Neural cell (in vitro differentiated cells): ENCODE data around the gene ALX4. TPM values are rescaled to one million over a fixed set of nuclear protein-coding genes. Genes with fewer than 3 reads are reported as not detected.

Experiments
- H2AFZ ChIP-seq: fragments of 200-600, 300-800 bp; sonication (generic), shearing (Covaris generic); 2 replicates; pipeline ENCODE4 v1.6.0; 2014; ENCODE audit warnings: low read depth, mild to moderate bottlenecking, antibody characterized with exemption, low read length, moderate library complexity
- H3F3A ChIP-seq: fragments of 200-600 bp; shearing (Covaris generic); 2 replicates; pipeline ENCODE4 v1.6.1; 2016; ENCODE audit warnings: mild to moderate bottlenecking, moderate library complexity, mixed read lengths, antibody characterized with exemption, low read length; ENCODE audit not compliant: insufficient read depth, poor library complexity, severe bottlenecking
- H3K27ac ChIP-seq: fragments of 200-600, 300-800 bp; sonication (generic), shearing (Covaris generic); 2 replicates; pipeline ENCODE4 v1.5.1; 2014; ENCODE audit warnings: mild to moderate bottlenecking, low read length, moderate library complexity
- H3K27me3 ChIP-seq: fragments of 300-800, 200-600 bp; sonication (generic), shearing (Covaris generic); 2 replicates; pipeline ENCODE4 v1.6.0; 2014; ENCODE audit warnings: mild to moderate bottlenecking, low read depth, low read length, moderate library complexity; ENCODE audit not compliant: insufficient read depth
- H3K36me3 ChIP-seq: fragments of 300-800, 200-600 bp; sonication (generic), shearing (Covaris generic); 2 replicates; pipeline ENCODE4 v1.5.1; 2014; ENCODE audit warnings: mild to moderate bottlenecking, antibody characterized with exemption, low read length, moderate library complexity; ENCODE audit not compliant: insufficient read depth
- H3K4me2 ChIP-seq: fragments of 300-800, 200-600 bp; sonication (generic), shearing (Covaris generic); 2 replicates; pipeline ENCODE4 v1.6.0; 2014; ENCODE audit warnings: mild to moderate bottlenecking, low read length
- H3K4me3 ChIP-seq: fragments of 300-800, 200-600 bp; sonication (generic), shearing (Covaris generic); 2 replicates; pipeline ENCODE4 v1.5.1; 2014; ENCODE audit warnings: mild to moderate bottlenecking, low read length, moderate library complexity
- H3K79me2 ChIP-seq: fragments of 200-600 bp; shearing (Covaris generic); replicated peaks from 2 replicates; pipeline ENCODE4 v1.6.0; 2014; ENCODE audit warnings: mild to moderate bottlenecking, low read length, moderate library complexity; ENCODE audit not compliant: insufficient read depth
- H3K9ac ChIP-seq: fragments of 300-800, 200-600 bp; sonication (generic), shearing (Covaris generic); 2 replicates; pipeline ENCODE4 v1.6.1; 2016; ENCODE audit warnings: mild to moderate bottlenecking, low read length, mixed read lengths
- H3K9me2 ChIP-seq: fragments of 200-600 bp; shearing (Covaris generic); 2 replicates; pipeline ENCODE4 v1.6.1; 2016; ENCODE audit warnings: mild to moderate bottlenecking, low read length, mixed read lengths; ENCODE audit not compliant: insufficient read depth
- H3K9me3 ChIP-seq: fragments of 200-600, 300-800 bp; sonication (generic), shearing (Covaris generic); 2 replicates; pipeline ENCODE4 v1.6.1; 2016; ENCODE audit warnings: mild to moderate bottlenecking, mixed run types, low read length, moderate library complexity, mixed read lengths
- H4K20me1 ChIP-seq: fragments of 200-600 bp; shearing (Covaris generic); 2 replicates; pipeline ENCODE4 v1.6.1; 2016; ENCODE audit warnings: mild to moderate bottlenecking, mixed run types; ENCODE audit not compliant: insufficient read depth
- EP300 ChIP-seq: fragments of 450-650 bp; conservative IDR thresholded peaks from 2 replicates; pipeline ENCODE4 v1.6.1; 2014; ENCODE audit warnings: antibody characterized with exemption, mild to moderate bottlenecking, moderate library complexity; ENCODE audit not compliant: poor library complexity, severe bottlenecking
- EZH2 ChIP-seq: fragments of 200-600, 300-800 bp; shearing (Covaris generic), sonication (generic); IDR thresholded peaks from 2 replicates; pipeline ENCODE4 v1.6.1; 2014; ENCODE audit warnings: antibody characterized with exemption, low read length, borderline replicate concordance, mild to moderate bottlenecking; ENCODE audit not compliant: insufficient read depth, poor library complexity, severe bottlenecking
- MXI1 ChIP-seq: fragments of 450-650 bp; conservative IDR thresholded peaks from 2 replicates; pipeline ENCODE4 v1.6.1; 2014; ENCODE audit warnings: antibody characterized with exemption, mild to moderate bottlenecking; ENCODE audit not compliant: poor library complexity, severe bottlenecking
- POLR2AphosphoS5 ChIP-seq: IDR thresholded peaks from 2 replicates; pipeline ENCODE4 v1.6.1; 2012
- RAD21 ChIP-seq: fragments of 450-650 bp; conservative IDR thresholded peaks from 2 replicates; pipeline ENCODE4 v1.6.1; 2014; ENCODE audit warnings: antibody characterized with exemption, mild to moderate bottlenecking, moderate library complexity
- SMC3 ChIP-seq: fragments of 450-650 bp; conservative IDR thresholded peaks from 2 replicates; pipeline ENCODE4 v1.6.1; 2014; ENCODE audit warnings: antibody characterized with exemption, mild to moderate bottlenecking, moderate library complexity; ENCODE audit not compliant: poor library complexity
- TAF1 ChIP-seq: IDR thresholded peaks from 2 replicates; pipeline ENCODE4 v1.6.1; 2012; ENCODE audit warnings: low read depth
- polyA plus RNA-seq: library from polyadenylated mRNA; depleted of rRNA; stranded (reverse); fragments of >200 nt; gene quantifications from 2 replicates; pipeline ENCODE4 v1.2.3, GENCODE V29; 2014
- TF ChIP-seq, protein P1 (sequence below): fragments of 450-650 bp; IDR thresholded peaks from 2 replicates; pipeline ENCODE4 v1.5.1; 2014; ENCODE audit warnings: antibody characterized with exemption, mild to moderate bottlenecking, moderate library complexity; ENCODE audit not compliant: poor library complexity, severe bottlenecking
- TF ChIP-seq, protein P2 (sequence below): IDR thresholded peaks from 2 replicates; pipeline ENCODE4 v1.6.1; 2012; ENCODE audit warnings: borderline replicate concordance

The ALX4 gene
- polyA plus RNA-seq, 1 donor from 2014 or later: not detected

GRCh38 chr11:44270403-44271273 is 39.3 kb downstream of the ALX4 start:
- no peak overlapping the region for H3K4me3 ChIP-seq
- no peaks in the 10 kb centered on the region for H3K9me3 ChIP-seq
- H3K79me2 ChIP-seq: no peaks in the 10 kb centered on the region
- TF ChIP-seq POLR2AphosphoS5 (no peak), MXI1 (no peak), EZH2 (no peak), RAD21 (no peak), TAF1 (no peak), EP300 (no peak), SMC3 (no peak)
- TF ChIP-seq, protein P1, sequence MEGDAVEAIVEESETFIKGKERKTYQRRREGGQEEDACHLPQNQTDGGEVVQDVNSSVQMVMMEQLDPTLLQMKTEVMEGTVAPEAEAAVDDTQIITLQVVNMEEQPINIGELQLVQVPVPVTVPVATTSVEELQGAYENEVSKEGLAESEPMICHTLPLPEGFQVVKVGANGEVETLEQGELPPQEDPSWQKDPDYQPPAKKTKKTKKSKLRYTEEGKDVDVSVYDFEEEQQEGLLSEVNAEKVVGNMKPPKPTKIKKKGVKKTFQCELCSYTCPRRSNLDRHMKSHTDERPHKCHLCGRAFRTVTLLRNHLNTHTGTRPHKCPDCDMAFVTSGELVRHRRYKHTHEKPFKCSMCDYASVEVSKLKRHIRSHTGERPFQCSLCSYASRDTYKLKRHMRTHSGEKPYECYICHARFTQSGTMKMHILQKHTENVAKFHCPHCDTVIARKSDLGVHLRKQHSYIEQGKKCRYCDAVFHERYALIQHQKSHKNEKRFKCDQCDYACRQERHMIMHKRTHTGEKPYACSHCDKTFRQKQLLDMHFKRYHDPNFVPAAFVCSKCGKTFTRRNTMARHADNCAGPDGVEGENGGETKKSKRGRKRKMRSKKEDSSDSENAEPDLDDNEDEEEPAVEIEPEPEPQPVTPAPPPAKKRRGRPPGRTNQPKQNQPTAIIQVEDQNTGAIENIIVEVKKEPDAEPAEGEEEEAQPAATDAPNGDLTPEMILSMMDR: no peak
- TF ChIP-seq, protein P2, sequence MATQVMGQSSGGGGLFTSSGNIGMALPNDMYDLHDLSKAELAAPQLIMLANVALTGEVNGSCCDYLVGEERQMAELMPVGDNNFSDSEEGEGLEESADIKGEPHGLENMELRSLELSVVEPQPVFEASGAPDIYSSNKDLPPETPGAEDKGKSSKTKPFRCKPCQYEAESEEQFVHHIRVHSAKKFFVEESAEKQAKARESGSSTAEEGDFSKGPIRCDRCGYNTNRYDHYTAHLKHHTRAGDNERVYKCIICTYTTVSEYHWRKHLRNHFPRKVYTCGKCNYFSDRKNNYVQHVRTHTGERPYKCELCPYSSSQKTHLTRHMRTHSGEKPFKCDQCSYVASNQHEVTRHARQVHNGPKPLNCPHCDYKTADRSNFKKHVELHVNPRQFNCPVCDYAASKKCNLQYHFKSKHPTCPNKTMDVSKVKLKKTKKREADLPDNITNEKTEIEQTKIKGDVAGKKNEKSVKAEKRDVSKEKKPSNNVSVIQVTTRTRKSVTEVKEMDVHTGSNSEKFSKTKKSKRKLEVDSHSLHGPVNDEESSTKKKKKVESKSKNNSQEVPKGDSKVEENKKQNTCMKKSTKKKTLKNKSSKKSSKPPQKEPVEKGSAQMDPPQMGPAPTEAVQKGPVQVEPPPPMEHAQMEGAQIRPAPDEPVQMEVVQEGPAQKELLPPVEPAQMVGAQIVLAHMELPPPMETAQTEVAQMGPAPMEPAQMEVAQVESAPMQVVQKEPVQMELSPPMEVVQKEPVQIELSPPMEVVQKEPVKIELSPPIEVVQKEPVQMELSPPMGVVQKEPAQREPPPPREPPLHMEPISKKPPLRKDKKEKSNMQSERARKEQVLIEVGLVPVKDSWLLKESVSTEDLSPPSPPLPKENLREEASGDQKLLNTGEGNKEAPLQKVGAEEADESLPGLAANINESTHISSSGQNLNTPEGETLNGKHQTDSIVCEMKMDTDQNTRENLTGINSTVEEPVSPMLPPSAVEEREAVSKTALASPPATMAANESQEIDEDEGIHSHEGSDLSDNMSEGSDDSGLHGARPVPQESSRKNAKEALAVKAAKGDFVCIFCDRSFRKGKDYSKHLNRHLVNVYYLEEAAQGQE: no peak
- no peak overlapping the region for H3K9ac ChIP-seq
- H3K27ac ChIP-seq: no peak overlapping the region
- H3K36me3 ChIP-seq: no peaks in the 10 kb centered on the region
- H3F3A ChIP-seq: no peaks in the 10 kb centered on the region
- no peaks in the 10 kb centered on the region for H4K20me1 ChIP-seq
- H3K4me2 ChIP-seq: no peak overlapping the region
- no peak overlapping the region for H2AFZ ChIP-seq
- no peaks in the 10 kb centered on the region for H3K27me3 ChIP-seq
- H3K9me2 ChIP-seq: no peaks in the 10 kb centered on the region

DNA sequence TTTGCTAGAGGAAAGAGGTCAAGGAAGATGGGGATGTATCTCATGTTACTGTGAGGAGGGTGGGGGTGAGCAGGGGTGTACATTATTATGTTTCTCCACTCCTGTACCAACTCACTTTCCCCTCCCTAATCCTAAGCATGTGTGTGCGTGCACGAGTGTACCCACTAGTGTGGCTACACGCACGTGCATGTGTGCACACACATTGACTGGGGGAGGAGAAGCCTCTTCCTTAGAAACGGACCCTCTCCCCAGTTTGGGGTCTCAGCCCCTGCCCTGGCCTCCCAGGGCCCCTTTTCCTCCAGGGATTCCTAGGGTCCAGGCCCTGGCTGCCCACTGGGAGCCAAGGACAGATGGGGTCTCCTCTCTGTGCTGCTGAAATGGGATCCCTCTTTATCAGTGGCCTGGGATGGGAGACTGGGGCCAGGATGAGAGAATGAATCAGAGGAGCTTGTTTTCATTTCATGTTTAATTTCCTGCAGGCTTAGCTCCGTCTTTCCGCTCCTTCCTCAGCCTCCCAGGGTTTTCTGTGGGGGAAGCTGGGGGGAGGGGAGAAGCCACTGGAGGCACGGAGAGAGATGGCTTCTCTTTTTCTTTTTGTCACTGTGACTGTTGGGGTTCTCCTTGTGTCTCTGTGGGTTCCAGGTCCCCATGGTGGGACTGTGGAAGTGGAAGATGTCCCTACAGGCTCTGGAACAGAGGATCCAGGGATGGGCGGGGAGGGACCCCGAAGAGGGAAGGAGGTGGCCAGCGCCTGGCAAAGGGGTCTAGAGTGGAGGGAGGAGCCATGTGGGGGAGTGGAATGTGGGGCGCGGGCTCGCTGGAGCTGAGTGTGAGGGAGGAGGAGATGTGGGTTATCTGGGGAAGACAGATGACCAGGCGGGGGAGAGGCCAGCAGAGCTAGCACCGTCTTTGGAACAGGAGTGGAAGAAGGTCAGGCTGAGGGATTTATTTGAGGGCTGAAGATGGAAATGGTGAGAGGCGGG is 40.3 kb downstream of the ALX4 start:
- Histone ChIP-seq H2AFZ (no peak overlapping the region), H3K9ac (no peak overlapping the region), H3K27me3 (no peaks in the 10 kb centered on the region), H3K9me2 (no peaks in the 10 kb centered on the region), H3K27ac (no peak overlapping the region), H3F3A (no peaks in the 10 kb centered on the region), H3K79me2 (no peaks in the 10 kb centered on the region), H3K36me3 (no peaks in the 10 kb centered on the region), H3K4me2 (no peak overlapping the region), H3K9me3 (no peaks in the 10 kb centered on the region), H3K4me3 (no peak overlapping the region), H4K20me1 (no peaks in the 10 kb centered on the region)
- TF ChIP-seq SMC3: no peak
- no peak for TF ChIP-seq MXI1
- TF ChIP-seq, protein P1: no peak
- TF ChIP-seq, protein P2: no peak
- TF ChIP-seq RAD21: no peak
- no peak for TF ChIP-seq POLR2AphosphoS5
- TF ChIP-seq EZH2: no peak
- TF ChIP-seq EP300: no peak
- no peak for TF ChIP-seq TAF1
